COLO829 (cell line): ENCODE data around the gene PRKAR1A.

Experiments
- DNase-seq: peaks from one replicate; pipeline ENCODE4 v3.0.0; 2012; ENCODE audit warnings: low spot score

The PRKAR1A gene

DNA sequence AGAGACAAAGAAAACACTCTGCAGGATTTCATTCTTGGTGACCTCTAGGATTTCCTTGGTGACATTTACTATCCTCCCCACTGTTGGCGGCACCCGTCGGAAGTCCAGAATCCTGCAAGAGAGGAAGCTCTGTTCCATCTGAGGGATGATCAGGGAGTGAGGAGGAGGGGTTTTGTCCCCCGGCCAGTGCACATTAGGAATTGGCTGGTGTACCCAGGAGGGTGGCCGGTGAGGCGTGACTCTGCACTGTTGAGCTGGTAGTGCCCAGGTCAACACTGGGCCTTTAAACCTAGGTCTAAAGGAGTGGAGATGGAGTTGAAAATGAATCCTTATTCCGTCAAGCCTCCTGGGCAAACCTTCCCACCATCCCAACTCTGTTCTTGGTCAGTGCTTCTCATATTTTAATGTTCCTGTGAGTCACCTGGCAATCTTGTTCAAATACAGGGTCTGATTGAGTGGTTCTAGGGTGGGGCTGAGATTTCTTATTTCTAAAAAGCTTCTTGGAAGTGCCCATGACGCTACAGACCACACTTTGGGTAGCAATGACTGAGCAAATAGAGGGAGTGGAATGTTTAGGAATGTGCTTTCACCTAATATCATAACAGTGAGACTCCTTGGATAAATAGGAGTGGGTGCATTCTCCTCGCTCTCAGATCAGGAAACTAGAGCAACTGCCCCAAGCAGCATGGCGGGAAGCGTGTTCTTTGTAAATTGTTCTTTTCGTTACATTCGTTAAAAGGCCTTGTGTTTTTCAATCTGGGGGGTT is 30.7 kb downstream of the PRKAR1A start:
- DNase-seq, result no peak

DNA sequence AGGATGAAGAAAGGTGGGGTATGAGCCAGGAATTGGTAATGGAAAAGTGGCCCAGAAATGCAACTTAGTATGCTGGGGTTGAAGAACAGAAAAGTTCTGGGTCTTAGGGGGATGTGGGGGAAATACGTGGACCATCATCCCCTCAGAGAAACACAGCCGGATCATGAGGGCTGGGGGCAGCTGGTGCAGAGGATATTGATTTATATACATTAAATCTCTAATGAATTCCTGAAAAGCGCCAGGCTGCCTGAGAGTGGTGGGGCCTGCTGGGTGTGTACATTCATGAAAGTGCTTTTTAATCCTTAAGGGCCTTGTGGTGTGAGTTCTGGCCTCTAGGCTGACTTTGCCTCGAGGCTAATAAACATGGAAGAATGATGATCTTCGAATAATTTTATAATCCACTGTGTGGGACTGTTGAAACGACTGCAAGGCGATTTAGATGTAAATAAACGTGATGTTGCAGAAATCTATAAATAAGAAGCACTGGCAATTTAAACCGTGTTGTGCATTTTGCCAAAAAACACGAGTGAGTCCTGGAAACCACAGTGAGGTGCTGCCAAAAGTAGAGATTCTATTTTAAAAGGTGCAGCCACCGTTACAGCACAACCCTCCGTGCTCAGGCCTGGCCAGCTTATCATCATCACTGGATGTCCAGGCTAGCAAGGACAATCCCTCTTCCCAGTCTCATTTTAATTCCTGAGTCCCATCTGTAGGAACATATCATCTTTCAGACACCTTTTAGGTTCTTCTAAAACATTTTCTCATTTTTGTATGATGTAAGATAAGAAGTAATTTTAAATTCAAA is 32.1 kb downstream of the PRKAR1A start:
- no peak for DNase-seq

DNA sequence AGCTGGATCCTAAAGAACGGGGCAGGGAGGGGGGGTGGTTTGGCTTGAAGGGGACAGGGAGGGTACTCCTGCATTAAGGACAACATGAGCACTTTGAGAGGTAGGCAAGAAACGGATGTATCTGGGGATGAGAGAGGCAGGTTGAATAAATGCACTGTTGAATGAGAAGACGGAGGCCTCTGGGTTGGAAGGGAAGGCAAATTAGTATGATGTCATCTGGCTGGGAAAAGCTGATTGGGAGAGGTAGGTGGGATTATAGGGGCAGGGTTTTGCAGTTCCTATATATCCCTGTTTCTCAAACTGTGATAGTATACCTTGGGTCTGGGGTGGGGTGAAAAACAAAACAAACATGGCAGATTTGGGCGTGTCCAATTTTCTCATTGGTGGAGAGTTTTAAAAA is 44.3 kb downstream of the PRKAR1A start:
- no peak for DNase-seq

DNA sequence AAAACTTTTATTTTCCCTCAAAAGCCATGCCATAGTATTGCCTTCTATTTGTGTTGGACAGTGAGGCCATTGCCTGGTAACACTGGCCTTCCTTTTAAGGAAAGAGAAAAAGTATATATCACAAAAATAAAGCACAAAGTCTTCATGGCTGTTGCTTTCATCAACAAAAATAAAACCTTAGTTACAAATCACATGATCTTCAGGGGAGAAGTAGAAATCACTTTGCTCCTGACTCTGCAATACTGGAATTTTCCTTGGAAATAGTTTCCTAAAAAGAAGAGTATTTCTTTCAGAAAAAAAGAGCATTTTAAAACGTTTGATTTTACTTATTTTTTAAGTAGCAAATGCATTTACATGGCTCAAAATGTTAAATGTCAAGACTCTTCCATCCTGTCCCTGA is 47.1 kb downstream of the PRKAR1A start:
- no peak for DNase-seq

DNA sequence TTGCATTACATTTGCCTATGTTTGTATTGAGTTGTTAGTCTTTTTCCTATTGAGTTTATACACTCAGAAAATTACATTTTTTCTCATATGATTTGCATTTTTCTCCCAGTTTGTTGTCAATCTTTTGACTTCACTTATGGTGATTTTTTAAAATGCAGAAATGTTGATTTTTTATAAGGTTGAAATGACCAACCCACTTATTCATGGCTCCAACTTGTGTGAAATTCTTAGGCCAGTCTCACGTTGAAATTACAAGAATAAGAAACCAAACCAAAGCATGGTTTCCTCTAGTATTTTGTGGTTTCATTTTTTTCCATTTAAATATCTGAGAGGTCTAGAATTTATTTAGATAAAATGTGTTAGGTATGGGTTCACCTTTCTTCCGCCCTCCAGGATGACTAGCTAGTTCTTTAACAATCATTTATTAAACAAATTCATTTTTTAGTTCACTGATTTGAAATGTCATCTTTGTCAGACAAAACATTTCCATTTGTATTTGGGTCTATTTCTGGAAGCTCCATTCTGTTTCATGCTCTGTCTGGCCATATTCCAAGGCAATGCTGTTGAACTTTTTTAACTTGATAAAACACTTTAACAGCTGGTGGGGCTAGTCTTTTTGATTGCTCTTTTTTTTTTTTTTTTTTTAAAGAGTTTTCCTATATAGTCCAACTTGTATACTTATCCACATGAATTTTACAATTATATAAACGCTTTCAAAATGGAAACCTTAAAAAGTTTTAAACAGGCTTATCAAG is 48.9 kb downstream of the PRKAR1A start:
- no peak for DNase-seq

DNA sequence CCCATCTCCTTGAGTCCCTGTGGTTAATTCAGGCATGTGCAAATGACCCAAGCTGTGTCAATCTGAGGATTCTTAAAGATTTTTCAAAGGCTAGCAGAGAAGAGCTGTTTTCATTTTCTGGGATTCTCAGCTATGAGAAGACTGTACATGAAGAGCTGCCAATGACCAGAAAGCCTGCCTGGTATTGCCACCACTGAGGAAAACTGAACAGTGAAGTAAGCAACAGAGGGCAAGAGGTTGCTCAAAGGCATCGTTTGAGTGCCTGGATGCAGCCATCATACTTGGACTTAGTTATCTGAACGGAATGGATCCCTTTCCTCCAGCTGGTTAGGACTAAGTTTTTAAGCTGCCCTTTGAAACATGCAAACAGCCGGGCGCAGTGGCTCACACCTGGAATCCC is 50.5 kb downstream of the PRKAR1A start:
- DNase-seq, result no peak

DNA sequence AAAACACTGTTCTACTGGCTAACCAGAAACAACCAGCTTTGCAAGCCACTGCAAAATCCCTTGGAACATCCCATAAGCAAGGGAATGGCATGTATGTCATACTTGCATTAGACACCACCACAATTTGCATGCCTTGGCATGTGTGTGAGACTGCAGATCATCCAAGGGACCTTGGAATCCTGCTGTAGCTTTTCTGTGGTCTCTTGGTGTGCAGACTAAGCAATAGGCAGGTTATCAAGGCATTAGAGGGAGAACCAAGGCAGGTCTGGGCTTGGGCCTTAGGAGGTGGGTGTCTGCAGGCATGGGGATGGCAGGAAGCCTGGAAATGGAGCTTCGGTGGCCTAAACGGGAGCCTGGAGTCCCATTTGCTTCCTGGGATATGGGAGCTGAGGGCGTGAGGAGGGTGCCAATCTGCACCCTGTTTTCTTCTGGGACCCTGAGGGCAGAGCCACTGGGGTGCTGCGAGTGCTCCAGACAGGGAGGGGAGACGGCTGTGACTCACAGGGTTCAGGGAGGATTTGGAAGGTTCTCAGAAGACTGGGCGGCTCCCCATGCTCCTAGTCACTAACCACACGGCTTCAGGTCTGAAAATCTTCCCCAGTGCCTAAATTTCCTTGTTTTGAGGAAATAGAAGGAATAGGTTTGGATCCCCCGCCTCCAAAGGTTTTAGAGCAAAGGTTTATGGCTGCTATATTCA is 52.3 kb downstream of the PRKAR1A start:
- DNase-seq, result no peak

DNA sequence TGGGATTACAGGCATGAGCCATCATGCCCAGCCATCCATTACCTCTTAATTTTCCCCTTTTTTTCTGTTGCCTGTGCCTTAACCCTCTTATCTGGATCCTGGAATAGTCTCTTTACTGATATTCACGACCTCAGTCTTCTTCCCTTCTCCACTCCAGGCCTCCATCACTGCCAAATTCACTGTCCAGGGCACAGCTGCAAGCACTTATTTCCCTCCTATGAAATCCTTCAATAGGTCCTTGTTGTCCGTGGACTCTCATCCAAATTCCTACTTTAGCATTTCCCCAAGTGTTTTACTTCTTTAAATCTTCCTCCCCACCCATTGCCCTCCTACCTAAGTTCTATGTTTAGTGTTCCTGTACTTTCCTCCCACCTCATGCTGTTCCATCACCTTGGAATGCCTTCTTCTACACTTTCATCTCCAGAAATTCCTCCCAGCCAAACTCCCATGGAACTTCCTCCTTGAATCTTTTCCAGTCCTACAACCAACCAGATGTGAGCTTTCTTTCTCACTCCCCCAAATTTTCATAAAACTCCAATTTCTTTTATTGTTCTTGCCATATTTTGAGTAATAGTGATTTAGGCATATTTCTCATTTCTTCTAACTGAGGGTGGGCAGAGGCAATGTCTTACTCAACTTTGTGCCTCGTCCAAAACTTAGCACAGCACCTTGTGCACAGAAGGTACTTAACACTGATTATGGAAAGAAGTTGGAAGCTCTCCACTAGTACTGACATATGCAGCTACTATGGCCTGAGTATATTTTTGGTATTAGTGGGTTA is 53.6 kb downstream of the PRKAR1A start:
- DNase-seq, result no peak

DNA sequence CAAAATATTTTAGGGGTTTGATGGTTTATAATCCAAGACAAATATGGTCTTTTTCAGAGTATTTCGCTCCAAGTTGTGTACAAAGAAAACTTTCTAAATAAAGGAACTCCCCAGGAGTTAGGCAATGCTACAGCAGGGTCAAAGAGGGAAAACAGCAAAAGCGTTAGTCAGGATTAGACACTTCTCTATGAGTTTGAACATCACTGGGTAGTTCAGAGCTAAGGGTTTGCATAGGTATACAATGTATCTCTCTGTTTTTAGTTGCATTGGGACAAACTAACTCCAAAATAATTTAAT is 54.2 kb downstream of the PRKAR1A start:
- no peak for DNase-seq

DNA sequence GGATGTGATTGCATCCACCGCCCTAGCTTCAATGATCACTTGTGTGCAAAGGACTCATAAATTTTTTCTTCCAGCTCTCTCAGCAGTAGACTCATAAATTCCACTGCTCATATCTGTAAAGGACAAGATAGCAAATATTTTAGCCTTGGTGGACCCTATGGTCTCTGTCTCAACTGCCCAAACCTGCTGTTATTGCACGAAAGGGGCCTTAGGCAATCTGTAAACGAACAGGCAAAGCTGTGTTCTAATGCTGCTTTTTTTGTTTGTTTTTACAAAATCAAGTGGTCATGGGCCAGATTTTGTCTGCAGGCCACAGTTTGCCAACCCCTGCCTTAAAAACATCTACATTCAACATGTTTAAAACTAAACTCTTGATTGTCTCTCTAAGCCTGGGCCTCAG is 54.8 kb downstream of the PRKAR1A start:
- DNase-seq, result peak; percentile 22

DNA sequence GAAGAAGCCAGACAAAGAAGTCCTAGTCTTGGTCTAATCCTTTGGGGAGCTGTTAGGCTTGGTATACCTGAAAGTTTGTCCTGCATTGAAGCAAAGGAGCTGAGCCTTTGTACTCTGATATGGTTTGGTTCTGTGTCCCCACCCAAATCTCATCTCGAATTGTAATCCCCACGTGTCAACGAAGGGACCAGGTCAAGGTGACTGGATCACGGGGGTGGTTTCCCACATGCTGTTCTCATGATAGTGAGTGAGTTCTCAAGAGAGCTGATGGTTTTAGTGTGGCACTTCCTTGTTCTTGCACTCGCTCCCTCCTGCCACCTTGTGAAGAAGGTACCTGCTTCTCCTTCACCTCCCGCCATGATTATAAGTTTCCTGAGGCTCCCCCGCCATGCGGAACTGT is 55.4 kb downstream of the PRKAR1A start:
- DNase-seq, result no peak

DNA sequence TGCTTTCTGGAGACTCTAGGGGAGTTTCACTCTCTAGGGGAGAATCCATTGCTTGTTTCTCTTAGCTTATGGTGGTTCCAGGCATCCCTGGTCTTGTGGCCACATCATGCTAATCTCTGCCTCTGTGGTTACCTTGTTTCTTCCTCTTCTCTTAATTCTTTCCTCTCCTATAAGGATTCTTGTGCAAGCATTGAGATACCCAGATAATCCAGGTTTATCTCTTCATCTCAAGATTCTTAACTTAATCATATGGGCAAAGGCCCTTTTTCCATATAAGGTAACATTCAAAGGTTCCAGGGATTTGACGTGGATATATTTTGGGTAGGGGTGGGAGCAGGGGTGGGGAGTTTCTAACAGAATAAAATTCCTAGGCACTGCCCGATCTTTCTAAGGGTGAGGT is 56.4 kb downstream of the PRKAR1A start:
- DNase-seq, result no peak

DNA sequence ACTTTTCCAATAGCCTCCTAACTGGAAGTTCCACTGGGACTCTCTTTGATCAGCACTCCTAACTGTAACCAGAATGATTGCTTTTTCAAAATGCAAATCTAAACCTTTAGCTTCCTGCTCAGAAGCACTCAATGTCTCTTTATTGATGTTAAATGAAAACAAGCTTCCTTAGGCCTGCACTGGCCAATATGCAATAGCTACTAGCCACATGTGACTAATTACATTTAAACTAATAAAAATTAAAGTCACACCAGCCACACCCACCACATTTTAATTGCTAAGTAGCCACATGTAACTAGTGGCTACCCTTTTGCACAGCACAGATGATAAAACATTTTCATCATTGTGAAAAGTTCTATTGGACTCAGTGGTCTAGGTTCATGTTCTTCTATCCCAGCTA is 57.1 kb downstream of the PRKAR1A start:
- no peak for DNase-seq

DNA sequence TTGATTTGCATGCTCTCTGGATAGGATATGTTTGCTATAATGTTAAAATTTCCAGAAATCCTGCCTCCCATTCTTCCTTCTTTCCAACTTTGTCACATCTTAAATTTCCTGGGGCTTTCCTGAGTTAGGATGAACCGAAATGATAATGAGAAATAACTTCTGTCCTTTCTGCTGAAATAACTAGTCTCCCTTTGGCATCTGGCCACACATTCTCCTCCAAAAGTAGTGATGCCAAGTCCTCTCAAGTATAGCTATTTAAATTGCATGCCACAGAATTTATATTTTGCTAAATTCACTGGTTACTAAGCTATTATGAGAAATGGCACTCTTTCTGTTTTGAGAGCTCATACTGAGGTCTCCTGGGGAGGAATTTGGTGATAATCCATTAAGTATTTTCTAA is 58.3 kb downstream of the PRKAR1A start:
- no peak for DNase-seq

DNA sequence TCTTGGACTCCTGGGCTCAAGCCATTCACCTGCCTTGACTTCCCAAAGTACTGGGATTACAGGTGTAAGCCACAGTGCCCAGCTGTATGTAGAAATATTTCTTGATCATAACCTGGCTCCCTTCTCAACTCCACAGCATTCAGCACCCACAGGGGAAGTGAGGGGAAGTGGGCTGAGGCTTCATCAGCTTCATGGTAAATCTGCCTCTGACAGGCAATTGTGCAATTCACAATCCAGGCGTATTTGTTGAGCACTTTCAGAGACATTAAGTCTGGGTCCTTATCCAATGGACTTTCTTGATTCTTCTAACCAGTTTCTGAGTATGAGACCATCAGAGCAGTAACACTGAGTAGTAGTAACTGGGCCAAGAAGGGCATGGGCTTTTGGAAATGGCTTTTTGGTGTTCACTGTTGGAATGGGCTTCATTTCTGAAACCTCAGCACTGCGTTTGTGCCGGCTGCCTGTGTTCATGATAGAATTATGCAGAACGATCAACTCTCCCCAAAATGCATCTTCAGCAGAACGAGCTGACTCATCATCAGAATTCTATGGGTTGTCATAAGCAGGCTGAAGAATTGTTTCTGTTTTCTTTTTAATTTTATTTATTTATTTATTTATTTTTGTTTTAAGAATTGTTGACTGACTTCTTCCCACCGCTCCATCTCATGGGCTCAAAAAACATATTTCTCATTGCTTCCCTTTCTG is 60.1 kb downstream of the PRKAR1A start:
- no peak for DNase-seq

DNA sequence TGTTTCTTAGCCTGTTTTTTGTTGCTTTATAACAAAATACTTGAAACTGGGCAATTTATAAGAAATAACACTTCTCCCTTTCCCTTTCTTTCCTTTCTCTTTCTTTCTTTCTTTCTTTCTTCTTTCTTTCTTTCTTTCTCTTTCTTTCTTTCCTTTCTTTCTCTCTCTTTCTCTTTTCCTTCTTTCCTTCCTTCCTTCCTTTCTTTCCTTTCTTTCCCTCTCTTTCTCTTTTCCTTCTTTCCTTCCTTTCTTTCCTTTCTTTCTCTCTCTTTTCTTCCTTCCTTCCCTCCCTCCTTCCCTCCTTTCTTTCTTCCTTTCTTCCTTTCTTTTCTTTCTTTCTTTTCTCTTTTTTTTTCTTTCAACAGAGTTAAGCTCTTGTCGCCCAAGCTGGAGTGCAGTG is 61.1 kb downstream of the PRKAR1A start:
- no peak for DNase-seq

DNA sequence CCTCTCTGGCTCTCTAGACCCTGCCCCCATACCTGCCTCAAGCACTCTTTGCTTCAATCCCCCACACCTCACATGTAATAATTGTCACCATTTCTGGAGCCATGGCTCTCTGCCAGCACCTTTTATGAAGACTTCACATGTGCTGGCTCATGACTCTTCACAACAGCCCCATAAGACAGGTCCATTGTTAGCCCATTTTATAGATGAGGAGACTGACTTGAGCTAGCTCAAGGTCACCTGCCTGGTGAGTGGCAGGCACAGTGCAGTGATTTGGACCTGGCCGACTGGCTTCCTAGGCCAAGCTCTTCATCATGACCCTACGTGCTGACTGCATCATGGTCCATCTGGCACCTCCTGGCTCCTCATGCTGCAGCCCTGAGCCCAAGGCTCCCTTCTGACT is 63.9 kb downstream of the PRKAR1A start:
- DNase-seq, result no peak

DNA sequence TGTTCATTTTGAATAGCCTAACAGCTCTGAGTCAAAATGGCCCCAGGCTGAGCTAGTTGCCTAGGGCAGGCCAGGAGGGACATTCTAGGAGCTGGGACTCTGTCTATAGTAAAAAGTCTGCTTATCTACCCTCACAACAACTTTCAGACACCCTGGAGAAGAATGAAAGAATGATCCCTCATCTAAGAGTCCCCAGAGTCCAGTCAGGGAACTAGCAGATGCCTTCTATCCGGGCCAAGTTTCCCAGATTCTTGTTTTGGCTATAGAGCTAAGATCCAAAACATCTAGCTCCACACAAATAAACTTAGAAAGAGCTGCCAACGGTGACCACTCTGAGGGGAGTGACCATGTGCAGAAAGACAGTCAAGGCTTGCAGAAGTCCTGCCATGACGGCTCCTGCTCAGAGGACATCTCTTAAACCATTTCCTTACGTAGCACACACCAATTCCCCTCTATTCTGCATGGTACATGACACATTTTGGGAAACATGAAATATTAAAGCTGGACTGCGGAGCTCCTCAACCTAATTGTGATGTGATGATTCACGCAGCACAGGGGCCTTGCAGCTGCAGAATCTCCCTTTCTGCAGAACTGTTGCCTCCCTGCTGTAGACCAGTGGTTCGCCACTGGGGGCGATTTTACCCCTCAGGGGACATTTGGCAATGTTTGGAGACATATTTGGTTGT is 64.7 kb downstream of the PRKAR1A start:
- no peak for DNase-seq

DNA sequence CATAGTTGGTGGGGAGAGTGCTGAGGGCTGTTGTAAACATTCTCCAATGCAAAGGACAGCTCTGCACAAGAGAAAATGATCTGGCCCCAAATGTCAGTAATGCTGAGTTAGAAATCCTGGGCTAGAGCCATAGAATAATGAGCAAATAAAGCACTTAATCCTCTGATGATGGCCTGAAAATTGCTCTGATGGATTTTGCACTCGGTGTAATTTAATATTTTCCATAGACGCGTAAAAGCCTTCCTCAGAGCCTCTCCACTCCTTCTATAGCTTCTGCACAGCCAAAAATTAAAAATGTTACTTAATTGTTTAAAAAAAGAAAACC is 65.2 kb downstream of the PRKAR1A start:
- no peak for DNase-seq

DNA sequence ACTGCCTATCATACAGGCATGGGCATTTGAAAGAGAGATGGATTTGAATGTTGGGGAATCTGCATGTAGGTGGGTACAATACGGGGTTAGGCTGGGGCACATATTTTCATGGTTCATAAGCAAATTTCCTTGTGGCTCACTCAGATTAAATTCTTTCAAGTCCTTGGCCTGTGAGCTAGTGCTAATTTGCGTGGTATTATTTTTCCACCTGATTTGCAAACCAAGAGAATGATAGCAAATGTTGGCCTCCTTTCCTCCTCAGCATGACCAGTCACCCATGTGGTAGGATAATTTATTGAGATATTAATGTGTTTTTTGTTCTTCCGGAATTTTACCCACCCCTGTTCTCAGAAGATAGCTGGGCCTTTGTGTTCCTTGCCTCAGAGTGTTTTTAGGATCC is 66.0 kb downstream of the PRKAR1A start:
- no peak for DNase-seq
